DND-41 (cell line): ENCODE data around the gene LILRB1.

Experiments
- CTCF ChIP-seq: IDR thresholded peaks from 2 replicates; pipeline ENCODE4 v1.5.1; 2012; ENCODE audit warnings: borderline replicate concordance, low read length, moderate library complexity, mild to moderate bottlenecking; ENCODE audit not compliant: poor library complexity, severe bottlenecking; ENCODE audit errors: extremely low read depth
- EZH2 ChIP-seq: IDR thresholded peaks from 3 replicates; pipeline ENCODE4 v1.6.1; 2012; ENCODE audit warnings: borderline replicate concordance, low read depth, mild to moderate bottlenecking, moderate library complexity, low read length, inconsistent platforms; ENCODE audit not compliant: severe bottlenecking

GRCh38 chr19:54684527-54684926, 54.2 kb downstream of the LILRB1 start:
- TF ChIP-seq EZH2 (no peak), CTCF (no peak)
